ENCODE data around the gene GADD45B. TPM values are rescaled to one million over a fixed set of nuclear protein-coding genes. Genes with fewer than 3 reads are reported as not detected.

GADD45B gene
- polyA plus RNA-seq, 1 donor from 2014 or later, result not detected

- TF ChIP-seq, protein P1, sequence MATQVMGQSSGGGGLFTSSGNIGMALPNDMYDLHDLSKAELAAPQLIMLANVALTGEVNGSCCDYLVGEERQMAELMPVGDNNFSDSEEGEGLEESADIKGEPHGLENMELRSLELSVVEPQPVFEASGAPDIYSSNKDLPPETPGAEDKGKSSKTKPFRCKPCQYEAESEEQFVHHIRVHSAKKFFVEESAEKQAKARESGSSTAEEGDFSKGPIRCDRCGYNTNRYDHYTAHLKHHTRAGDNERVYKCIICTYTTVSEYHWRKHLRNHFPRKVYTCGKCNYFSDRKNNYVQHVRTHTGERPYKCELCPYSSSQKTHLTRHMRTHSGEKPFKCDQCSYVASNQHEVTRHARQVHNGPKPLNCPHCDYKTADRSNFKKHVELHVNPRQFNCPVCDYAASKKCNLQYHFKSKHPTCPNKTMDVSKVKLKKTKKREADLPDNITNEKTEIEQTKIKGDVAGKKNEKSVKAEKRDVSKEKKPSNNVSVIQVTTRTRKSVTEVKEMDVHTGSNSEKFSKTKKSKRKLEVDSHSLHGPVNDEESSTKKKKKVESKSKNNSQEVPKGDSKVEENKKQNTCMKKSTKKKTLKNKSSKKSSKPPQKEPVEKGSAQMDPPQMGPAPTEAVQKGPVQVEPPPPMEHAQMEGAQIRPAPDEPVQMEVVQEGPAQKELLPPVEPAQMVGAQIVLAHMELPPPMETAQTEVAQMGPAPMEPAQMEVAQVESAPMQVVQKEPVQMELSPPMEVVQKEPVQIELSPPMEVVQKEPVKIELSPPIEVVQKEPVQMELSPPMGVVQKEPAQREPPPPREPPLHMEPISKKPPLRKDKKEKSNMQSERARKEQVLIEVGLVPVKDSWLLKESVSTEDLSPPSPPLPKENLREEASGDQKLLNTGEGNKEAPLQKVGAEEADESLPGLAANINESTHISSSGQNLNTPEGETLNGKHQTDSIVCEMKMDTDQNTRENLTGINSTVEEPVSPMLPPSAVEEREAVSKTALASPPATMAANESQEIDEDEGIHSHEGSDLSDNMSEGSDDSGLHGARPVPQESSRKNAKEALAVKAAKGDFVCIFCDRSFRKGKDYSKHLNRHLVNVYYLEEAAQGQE (IDR thresholded peaks at IDR 0.05; ENCODE audit: borderline replicate concordance), result no peak
- no peak for TF ChIP-seq MXI1 (conservative IDR thresholded peaks at IDR 0.05; ENCODE audit: poor library complexity, severe bottlenecking)
- no peak overlapping the region for H2AFZ ChIP-seq (ENCODE audit: low read depth, low read length)
- H3K4me3 ChIP-seq (ENCODE audit: low read length), result no peak overlapping the region
- no peaks in the 10 kb centered on the region for H3K9me3 ChIP-seq (ENCODE audit: low read length)
- H4K20me1 ChIP-seq (ENCODE audit: insufficient read depth), result peaks cover 7% of the 10 kb centered on the region
- no peak overlapping the region for H3K9ac ChIP-seq (ENCODE audit: low read length)
- no peaks in the 10 kb centered on the region for H3F3A ChIP-seq (ENCODE audit: insufficient read depth, low read length, poor library complexity, severe bottlenecking)
- no peaks in the 10 kb centered on the region for H3K9me2 ChIP-seq (ENCODE audit: insufficient read depth, low read length)
- peaks cover 11% of the 10 kb centered on the region for H3K79me2 ChIP-seq (replicated peaks; ENCODE audit: insufficient read depth, low read length)
- no peak overlapping the region for H3K27ac ChIP-seq (ENCODE audit: low read length)
- no peaks in the 10 kb centered on the region for H3K36me3 ChIP-seq (ENCODE audit: insufficient read depth, low read length)
- no peaks in the 10 kb centered on the region for H3K27me3 ChIP-seq (ENCODE audit: insufficient read depth, low read depth, low read length)
- H3K4me2 ChIP-seq (ENCODE audit: low read length), result no peak overlapping the region
These were observed 46.9 kb upstream of the GADD45B start for GRCh38 chr19:2428756-2429711.

GRCh38 chr19:2429917-2430535 is 45.9 kb upstream of the GADD45B start:
- Histone ChIP-seq H3K27ac (ENCODE audit: low read length) (no peak overlapping the region), H2AFZ (ENCODE audit: low read depth, low read length) (no peak overlapping the region), H4K20me1 (ENCODE audit: insufficient read depth) (peaks cover 7% of the 10 kb centered on the region), H3K9ac (ENCODE audit: low read length) (no peak overlapping the region), H3K36me3 (ENCODE audit: insufficient read depth, low read length) (no peaks in the 10 kb centered on the region), H3K9me3 (ENCODE audit: low read length) (no peaks in the 10 kb centered on the region), H3F3A (ENCODE audit: insufficient read depth, low read length, poor library complexity, severe bottlenecking) (no peaks in the 10 kb centered on the region), H3K79me2 (replicated peaks; ENCODE audit: insufficient read depth, low read length) (peaks cover 11% of the 10 kb centered on the region), H3K9me2 (ENCODE audit: insufficient read depth, low read length) (no peaks in the 10 kb centered on the region), H3K4me3 (ENCODE audit: low read length) (no peak overlapping the region), H3K4me2 (ENCODE audit: low read length) (no peak overlapping the region), H3K27me3 (ENCODE audit: insufficient read depth, low read depth, low read length) (no peaks in the 10 kb centered on the region)
- TF ChIP-seq, protein P1 (IDR thresholded peaks at IDR 0.05; ENCODE audit: borderline replicate concordance), result no peak
- TF ChIP-seq TAF1 (IDR thresholded peaks at IDR 0.05; ENCODE audit: low read depth), result no peak
- TF ChIP-seq SMC3 (conservative IDR thresholded peaks at IDR 0.05; ENCODE audit: poor library complexity), result no peak
- TF ChIP-seq RAD21 (conservative IDR thresholded peaks at IDR 0.05), result no peak
- TF ChIP-seq POLR2AphosphoS5 (IDR thresholded peaks at IDR 0.05), result no peak
- no peak for TF ChIP-seq EP300 (conservative IDR thresholded peaks at IDR 0.05; ENCODE audit: poor library complexity, severe bottlenecking)
- no peak for TF ChIP-seq EZH2 (IDR thresholded peaks at IDR 0.05; ENCODE audit: borderline replicate concordance, insufficient read depth, low read length, poor library complexity, severe bottlenecking)
- no peak for TF ChIP-seq MXI1 (conservative IDR thresholded peaks at IDR 0.05; ENCODE audit: poor library complexity, severe bottlenecking)
- TF ChIP-seq, protein P2, sequence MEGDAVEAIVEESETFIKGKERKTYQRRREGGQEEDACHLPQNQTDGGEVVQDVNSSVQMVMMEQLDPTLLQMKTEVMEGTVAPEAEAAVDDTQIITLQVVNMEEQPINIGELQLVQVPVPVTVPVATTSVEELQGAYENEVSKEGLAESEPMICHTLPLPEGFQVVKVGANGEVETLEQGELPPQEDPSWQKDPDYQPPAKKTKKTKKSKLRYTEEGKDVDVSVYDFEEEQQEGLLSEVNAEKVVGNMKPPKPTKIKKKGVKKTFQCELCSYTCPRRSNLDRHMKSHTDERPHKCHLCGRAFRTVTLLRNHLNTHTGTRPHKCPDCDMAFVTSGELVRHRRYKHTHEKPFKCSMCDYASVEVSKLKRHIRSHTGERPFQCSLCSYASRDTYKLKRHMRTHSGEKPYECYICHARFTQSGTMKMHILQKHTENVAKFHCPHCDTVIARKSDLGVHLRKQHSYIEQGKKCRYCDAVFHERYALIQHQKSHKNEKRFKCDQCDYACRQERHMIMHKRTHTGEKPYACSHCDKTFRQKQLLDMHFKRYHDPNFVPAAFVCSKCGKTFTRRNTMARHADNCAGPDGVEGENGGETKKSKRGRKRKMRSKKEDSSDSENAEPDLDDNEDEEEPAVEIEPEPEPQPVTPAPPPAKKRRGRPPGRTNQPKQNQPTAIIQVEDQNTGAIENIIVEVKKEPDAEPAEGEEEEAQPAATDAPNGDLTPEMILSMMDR (IDR thresholded peaks at IDR 0.05; ENCODE audit: poor library complexity, severe bottlenecking), result no peak

Measured in neural cell (in vitro differentiated cells).